Stimulated activated CD4-positive, alpha-beta T cell treated with anti-CD3 and anti-CD28 coated beads, TNF-alpha, amount 100 ng/mL, for 24 hours (primary cell): ENCODE results near the gene ZNF557.

Experiments
- DNase-seq, 3 experiments: peaks; one replicate each; pipeline ENCODE4 v3.0.0-alpha.2; 2020; ENCODE audit warnings: low read depth in 3 of 3

Gene ZNF557

DNA sequence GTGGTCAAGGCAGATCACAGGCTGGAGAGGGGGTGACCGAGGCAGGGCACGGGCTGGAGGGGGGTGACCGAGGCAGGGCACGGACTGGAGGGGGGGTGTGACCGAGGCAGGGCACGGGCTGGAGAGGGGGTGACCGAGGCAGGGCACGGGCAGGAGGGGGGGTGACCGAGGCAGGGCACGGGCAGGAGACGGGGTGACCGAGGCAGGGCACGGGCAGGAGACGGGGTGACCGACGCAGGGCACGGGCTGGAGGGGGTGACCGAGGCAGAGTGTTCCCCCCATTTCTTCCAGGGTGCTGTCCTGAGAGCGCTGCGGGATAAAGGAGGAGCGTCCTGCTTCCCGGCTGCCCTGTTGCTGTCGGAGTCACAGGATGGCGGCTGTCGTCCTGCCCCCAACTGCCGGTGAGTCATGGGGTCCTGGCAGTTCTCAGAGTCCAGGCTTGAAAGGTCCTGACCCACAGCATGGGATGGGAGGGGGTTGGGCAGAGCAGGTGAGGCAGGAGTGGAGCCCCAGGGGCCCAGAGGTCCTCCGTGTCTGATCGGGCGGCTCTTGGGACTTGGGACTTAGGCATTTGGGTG, 5.3 kb downstream of the ZNF557 start:
- DNase-seq: no peak

DNA sequence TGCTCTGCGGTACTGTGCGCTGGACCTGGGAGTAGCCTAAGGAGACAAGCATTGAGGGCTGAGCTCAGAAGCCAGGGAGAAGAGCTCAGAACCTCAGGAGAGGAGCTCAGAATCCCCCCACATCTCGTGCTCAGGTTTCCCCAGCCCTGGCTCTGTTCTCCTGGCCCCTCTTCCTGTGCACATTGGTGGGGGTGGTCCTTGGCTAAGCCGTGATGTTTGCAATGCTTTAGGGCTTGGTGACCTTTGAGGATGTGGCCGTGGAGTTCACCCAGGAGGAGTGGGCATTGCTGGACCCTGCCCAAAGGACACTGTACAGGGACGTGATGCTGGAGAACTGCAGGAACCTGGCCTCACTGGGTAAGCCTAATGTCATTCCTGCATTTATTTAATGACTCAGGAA, 6.6 kb downstream of the ZNF557 start:
- no peak for DNase-seq

DNA sequence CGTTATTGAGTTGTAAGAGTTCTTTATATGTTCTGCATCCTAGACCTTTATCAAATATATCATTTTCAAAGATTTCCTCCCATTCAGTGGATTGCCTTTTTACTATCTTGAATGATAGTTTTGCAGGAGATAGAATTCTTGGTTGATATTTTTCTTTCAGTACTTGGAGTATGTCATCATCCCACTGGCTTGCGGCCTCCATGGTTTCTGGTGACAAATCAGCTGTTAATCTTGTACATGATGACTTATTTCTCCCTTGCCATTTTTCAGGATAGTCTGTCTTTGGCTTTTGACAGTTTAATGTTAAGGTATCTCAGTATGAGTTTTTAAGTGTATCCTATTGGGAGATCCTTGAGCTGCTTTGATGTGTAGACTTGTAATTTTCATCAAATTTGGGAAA, 8.5 kb downstream of the ZNF557 start:
- no peak for DNase-seq

GRCh38 chr19:7083076-7083956, 13.8 kb downstream of the ZNF557 start:
- no peak for DNase-seq

- DNase-seq: no peak
Measured at GRCh38 chr19:7088999-7089398, 19.5 kb downstream of the ZNF557 start.

- no peak for DNase-seq
Measured at GRCh38 chr19:7098096-7098495, 28.6 kb downstream of the ZNF557 start.

GRCh38 chr19:7098701-7099596, 29.4 kb downstream of the ZNF557 start:
- peak; percentile 76 to 89 (median 78) for DNase-seq

DNA sequence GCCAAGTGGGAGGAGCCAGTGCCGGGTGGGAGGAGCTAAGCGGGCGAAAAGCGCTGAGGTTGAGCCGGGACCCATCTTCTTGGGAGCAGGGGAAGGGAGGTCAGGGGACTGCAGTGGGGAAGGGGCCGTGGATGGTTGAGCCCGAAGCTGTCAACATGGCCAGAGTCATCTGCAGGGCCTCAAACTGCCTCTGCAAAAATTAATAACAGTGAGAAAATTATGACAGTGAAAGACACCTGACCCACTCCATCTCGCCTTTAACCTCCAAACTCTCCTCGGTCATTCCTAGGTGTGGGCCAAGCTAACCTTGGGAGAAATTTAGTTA, 30.1 kb downstream of the ZNF557 start:
- peak in 1 of 3 experiments; percentile 87 for DNase-seq

GRCh38 chr19:7101498-7102253, 32.2 kb downstream of the ZNF557 start:
- DNase-seq: no peak

DNA sequence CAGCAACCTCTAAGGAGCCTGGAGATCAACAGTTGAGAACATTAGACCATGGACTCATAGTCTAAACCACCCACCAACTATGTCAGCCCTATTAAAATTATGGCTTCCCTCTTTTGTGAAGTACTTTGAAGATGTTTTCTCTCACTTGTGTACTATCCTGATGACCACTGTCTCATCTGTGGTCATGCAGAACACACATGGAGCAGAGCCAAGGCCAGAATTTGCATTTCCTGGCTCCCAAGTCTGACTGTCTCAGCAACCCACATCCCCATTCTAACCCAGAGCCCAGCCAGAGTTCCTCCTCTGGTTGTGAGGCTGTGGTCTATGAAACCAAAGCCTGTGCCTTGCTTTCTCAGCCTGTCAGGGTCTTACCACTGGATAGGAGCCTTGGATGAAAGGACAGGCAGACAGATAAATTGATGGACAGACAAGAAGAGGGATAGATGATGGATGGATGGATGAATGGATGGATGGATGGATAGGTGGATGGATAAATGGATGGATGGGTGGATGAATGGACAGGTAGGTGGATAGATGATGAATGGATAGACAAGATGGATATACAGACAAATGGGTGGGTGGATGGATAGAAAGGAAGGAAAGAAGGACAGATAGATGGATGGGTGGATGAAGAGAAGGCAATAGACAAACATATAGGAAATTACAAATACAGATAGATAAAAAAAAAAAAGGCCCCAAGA, 35.4 kb downstream of the ZNF557 start:
- DNase-seq: no peak

- DNase-seq: no peak
Measured at GRCh38 chr19:7106711-7107657, 37.5 kb downstream of the ZNF557 start.

GRCh38 chr19:7109678-7110289, 40.3 kb downstream of the ZNF557 start:
- no peak for DNase-seq

GRCh38 chr19:7112675-7113074, 43.2 kb downstream of the ZNF557 start:
- no peak for DNase-seq

GRCh38 chr19:7113233-7113632, 43.7 kb downstream of the ZNF557 start:
- DNase-seq: no peak

DNA sequence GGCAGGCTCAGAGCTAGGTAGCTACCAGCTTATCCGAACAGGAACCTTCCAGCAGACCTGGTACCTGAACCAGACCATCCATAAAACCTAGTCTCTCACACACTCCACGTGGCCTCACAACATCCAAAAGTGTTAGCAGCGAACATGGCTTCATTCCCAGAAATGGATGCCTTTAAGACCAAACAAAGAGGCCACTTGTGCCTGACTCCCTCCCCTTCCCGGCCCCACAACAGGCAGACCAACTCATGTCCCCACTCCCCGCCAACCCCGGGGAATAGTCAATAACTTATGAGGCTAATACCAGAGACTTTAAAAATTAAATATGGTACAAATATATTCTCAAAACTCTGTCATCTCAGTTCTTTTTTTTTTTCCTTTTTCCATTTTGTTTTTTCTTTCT, 46.2 kb downstream of the ZNF557 start:
- DNase-seq: no peak

DNA sequence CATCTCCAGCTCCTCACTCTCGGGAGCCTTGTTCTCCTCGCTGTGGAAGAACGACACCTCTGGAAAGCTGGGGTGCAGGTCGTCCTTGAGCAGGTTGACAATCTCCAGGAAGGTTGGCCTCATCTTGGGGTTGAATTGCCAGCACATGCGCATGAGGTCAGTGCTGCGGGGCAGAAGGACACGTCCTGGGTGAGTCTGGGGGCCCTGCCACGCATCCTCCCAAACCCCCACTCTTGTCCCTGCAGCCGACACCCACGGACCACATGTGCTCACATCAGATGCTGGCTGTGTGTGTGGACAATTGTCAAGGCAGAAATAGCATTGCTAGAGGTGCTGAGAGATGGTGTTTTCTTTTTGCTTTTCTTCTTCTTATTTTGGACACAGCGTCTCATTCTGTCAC, 47.7 kb downstream of the ZNF557 start:
- no peak for DNase-seq

- no peak for DNase-seq
Measured at GRCh38 chr19:7119582-7119981, 50.1 kb downstream of the ZNF557 start.

DNA sequence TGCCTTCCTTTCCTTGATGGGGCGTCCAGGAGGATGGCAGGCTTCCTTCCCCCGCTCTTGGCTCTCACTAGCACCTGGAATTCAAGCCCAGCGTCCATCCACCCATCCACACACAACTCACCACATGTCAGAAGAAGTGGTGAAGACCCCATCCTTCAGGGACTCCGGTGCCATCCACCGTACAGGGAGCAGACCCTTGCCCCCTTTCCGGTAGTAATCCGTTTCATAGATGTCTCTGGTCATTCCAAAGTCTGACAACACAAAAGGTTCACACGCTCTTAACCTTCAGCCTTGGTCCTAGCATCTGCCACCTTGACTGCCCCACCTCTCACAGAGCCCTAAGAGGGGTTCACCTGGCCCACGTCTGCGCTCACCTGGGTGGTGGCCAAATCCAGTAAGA, 51.0 kb downstream of the ZNF557 start:
- no peak for DNase-seq

GRCh38 chr19:7122701-7123100, 53.2 kb downstream of the ZNF557 start:
- DNase-seq: no peak

GRCh38 chr19:7124782-7125181, 55.3 kb downstream of the ZNF557 start:
- no peak for DNase-seq
